HT-29 (cell line): ENCODE measurements around the gene CREG1. TPM values are rescaled to one million over a fixed set of nuclear protein-coding genes. Genes with fewer than 3 reads are reported as not detected.
"Not testable (repeated sequence)": the region's sequence is repeated elsewhere in the genome, so short reads cannot be mapped to it uniquely, and the experiment has no call there.

Source experiments
- DNase-seq: peaks from one replicate; pipeline ENCODE4 v3.0.0-alpha.2; 2015; ENCODE audit warnings: low spot score
- total RNA-seq: library from RNA; depleted of rRNA; stranded (reverse); fragments of >200 nt; shearing (Covaris generic); gene quantifications from 2 replicates; pipeline ENCODE4 v1.2.3, GENCODE V29; 2014; rRNA removed

Gene CREG1
- total RNA-seq: 27.4 and 31.9 TPM in 2 replicates

GRCh38 chr1:167553136-167554027, at the start of gene CREG1:
Gene CREG1 (minus strand): TSS chr1:167553762.
- DNase-seq: peak; percentile 91

DNA sequence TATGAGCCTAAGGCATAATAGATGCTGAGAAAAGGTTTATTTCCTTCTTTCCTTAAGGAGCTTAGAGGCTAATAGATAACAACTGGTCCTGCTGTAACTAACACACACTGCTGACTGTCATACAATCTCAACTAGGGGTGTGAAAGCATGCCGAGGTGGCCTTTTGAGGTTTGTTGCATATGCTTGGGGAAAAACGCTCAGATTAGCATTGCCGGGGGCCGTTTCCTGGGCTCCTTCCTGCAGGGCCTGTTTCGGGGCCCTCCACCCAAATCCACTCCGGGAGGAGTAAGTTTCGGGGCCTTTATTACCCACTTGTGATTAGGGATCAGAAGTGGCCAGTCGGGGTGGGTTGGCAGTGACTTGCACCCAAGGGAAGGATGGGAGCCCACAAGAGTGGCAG, 49.3 kb upstream of the CREG1 start:
- no peak for DNase-seq

- DNase-seq: no peak
These were observed 48.2 kb upstream of the CREG1 start for GRCh38 chr1:167601442-167602383.

DNA sequence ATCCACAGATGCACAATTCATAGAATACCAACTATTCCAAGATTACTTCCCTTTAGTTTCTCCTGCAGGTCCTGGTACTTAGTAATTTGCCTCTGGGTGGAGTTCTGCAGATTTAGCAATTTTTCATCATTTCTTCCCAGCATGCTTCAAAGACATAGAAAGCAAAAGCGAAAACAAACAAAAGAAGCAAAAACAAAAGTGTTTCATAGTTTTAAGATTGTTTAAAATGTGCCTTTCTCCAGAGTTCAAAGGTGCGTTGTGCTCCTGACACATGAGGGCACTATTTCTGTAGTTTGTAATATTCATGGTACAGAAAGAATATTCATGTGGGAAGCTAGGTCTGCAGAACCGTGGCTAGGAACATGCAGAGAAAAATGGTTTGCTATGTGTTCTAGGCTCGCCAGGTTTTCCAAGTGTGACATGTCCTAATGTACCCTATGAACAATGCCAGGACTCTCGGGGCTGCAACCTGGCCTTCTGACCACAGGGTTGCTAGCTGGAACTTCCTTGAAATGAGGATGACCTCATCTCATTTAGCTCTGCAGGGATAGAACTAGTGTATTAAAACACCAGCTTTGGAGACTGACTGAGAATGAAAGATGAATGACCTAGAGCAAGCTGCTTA, 46.5 kb upstream of the CREG1 start:
- peak; percentile 22 for DNase-seq

DNA sequence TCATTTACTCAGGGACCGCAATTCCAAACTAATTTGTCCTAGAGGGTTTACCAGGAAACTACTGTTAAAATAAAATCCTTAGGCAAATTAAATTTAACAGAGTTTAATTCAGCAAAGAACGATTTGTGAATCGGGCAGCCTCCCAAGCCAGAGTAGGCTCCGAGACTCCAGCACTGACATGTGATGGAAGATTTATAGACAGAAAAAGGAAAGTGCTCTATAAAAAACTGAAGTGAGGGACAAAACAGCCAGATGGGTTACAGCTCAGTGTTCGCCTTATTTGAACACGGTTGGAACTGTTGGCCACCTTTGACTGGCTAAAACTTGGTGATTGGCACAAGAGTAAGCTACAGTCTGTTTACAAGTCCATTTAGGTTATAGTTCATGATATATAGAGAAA, 41.3 kb upstream of the CREG1 start:
- DNase-seq: no peak

- DNase-seq: no peak
These were observed 40.3 kb upstream of the CREG1 start for GRCh38 chr1:167593860-167594259.

GRCh38 chr1:167592475-167592874, 38.9 kb upstream of the CREG1 start:
- no peak for DNase-seq

DNA sequence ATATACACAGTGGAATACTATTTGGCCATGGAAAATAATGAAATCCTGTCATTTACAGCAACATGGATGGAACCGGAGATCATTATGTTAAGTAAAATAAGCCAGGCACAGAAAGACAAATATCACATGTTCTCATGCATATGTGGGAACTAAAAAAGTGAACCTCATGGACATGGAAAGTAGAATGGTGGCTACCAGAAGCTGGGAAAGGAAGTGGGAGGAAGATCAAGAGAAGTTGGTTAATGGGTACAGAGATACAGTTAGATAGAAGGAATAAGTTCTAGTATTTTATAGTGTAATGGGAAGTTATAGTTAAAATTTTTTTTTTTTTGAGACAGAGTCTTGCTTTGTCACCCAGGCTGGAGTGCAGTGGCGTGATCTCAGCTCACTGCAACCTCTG, 34.8 kb upstream of the CREG1 start:
- no peak for DNase-seq

GRCh38 chr1:167587872-167588271, 34.3 kb upstream of the CREG1 start:
- DNase-seq: no peak

GRCh38 chr1:167587342-167587741, 33.8 kb upstream of the CREG1 start:
- DNase-seq: no peak

DNA sequence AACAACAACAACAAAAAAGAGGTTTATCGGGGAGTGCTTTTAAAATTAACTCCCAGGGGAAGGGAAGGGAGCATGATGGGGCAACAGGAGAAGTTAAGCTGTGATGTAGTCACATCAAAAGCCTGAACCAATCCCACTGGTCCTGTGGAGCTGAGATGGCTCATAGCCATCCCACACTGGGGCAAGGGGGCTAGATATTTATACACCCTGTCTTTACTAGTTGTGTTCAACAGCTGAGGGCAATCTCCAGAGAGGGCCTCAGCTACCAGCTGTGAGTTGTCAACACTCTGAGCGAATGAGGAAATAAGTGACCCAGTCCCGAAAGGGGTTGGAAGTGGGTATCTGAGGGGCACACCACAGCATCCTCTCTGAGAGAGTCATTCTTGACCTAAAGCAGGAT, 31.0 kb upstream of the CREG1 start:
- no peak for DNase-seq

DNA sequence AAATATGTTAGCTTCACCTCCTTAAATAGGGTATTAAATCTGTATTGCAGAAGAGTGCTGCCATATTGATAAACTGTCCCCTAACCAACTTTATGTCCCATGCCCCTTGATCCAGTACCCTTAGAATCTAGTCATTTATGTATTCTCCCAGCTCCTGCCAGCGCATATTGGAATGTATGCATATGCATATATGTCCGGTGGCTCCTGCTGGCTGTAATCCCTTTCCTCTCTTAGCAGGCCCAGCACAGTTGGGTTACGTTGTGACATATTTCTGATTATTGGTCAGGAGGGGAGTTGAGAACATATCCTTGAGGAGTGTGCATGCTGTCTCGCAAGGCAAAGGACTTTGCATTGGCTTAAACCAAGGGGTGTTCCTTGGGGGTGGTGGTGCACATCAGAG, 29.2 kb upstream of the CREG1 start:
- no peak for DNase-seq

- no peak for DNase-seq
These were observed 28.5 kb upstream of the CREG1 start for GRCh38 chr1:167582064-167582463.

DNA sequence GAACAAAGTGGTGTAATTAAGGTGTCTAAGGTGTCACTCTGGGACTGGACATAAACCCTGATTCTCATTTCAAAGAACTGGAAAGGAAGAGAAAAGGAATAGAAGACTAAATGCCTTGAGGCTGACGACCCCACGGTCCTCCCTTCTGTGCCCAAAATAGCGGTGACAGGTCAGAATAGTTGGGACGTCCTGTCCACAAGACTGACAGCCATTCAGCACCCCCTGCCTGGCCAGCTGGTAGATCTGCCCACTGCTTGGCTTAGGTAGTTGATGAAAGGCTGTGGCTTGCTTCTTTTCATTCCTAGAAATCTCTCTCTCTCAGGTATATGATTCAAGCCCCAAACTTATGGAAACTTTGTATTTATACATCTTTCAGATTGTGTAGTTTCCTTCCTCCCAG, 26.4 kb upstream of the CREG1 start:
- no peak for DNase-seq

- no peak for DNase-seq
These were observed 25.5 kb upstream of the CREG1 start for GRCh38 chr1:167578939-167579521.

GRCh38 chr1:167575649-167576048, 22.1 kb upstream of the CREG1 start:
- no peak for DNase-seq

DNA sequence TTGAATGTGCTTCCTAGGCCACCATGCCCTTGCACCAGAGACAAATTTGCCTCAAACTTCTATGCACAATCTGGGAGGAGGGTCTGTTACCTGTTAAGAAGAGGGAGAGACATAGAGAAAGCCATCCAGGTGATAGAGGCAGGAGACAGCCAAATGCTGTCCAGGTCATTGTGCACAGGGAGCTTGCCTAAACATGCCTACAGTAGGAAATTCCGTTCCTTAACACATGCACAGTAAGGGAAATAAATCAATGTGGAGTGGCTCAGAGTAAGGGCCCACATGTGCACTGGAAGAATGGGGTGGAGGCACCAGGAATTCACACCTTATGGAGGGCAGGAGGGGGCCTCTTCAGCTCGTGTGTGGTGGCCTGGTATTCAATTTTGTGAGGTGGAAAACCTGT, 19.5 kb upstream of the CREG1 start:
- no peak for DNase-seq

DNA sequence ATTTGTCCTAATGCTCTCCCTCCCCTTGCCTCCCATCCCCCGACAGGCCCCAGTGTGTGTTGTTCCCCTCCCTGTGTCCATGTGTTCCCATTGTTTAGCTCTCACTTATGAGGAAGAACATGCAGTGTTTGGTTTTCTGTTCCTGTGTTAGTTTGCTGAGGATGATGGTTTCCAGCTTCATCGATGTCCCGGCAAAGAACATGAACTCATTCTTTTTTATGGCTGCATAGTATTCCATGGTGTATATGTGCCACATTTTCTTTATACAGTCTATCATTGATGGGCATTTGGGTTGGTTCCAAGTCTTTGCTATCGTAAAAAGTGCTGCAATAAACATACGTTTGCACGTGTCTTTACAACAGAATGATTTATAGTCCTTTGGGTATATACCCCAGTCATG, 17.1 kb upstream of the CREG1 start:
- DNase-seq: not testable (repeated sequence)

GRCh38 chr1:167567663-167568062, 14.1 kb upstream of the CREG1 start:
- DNase-seq: no peak

GRCh38 chr1:167566766-167567165, 13.2 kb upstream of the CREG1 start:
- DNase-seq: no peak

DNA sequence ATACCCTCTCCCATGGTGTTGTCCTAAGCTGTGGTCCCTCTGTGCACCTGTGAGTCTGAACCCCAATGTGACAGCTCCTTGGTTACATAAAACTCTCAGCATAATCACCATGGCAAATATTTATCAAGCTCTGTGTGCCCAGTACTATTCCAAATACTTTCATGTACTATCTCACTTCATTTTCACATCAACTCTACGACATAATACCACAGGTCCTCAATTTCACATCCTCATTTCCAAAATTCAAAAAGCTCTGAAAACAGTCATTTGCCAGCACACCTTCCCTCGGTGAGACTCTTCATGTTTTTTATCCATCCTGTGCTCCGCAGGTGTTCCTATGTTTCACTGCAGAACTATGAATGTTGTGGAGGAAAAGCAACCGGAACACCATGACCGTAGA, 12.4 kb upstream of the CREG1 start:
- no peak for DNase-seq
